ENCODE measurements around the gene ZCCHC17. TPM values are rescaled to one million over a fixed set of nuclear protein-coding genes. Genes with fewer than 3 reads are reported as not detected.

The ZCCHC17 gene
- total RNA-seq, 1 donor from 2014 or later, result 9.7 TPM

GRCh38 chr1:31326461-31326860, 29.6 kb downstream of the ZCCHC17 start:
- H3K36me3 ChIP-seq, result peaks cover 13% of the 10 kb centered on the region in 2 donors
- H3K4me3 ChIP-seq, result no peak overlapping the region
- no peak for DNase-seq (ENCODE audit: low spot score in 2 of 2)
- H3K27me3 ChIP-seq, result no peaks in the 10 kb centered on the region
- no peaks in the 10 kb centered on the region for H3K4me1 ChIP-seq
- H3K9me3 ChIP-seq, result no peaks in the 10 kb centered on the region
- intact Hi-C loops (cut with DNase I), result no loop called here
- no peak overlapping the region for H3K27ac ChIP-seq
- no peak for TF ChIP-seq CTCF (IDR thresholded peaks at IDR 0.05)

DNA sequence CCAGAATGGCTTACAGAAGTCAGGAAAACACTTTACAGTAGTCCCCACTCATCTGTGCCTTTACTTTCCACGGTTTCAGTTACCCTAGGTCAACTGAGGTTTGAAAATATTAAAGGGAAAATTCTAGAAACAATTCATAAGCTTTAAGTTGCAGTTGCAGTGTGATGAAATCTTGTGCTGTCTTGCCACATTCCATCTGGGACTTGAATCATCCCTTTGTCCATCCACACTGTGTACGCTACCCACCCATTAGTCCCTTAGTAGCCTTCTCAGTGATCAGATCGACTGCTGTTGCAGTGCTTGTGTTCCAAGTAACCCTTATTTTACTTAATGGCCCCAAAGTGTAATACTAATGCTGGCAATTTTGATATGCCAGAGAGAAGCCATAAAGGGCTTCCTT, 30.5 kb downstream of the ZCCHC17 start:
- Histone ChIP-seq H3K36me3 (peaks cover 10 to 13% of the 10 kb centered on the region in 2 donors), H3K27me3 (no peaks in the 10 kb centered on the region), H3K4me3 (no peak overlapping the region), H3K4me1 (no peaks in the 10 kb centered on the region), H3K27ac (no peak overlapping the region), H3K9me3 (no peaks in the 10 kb centered on the region)
- DNase-seq (ENCODE audit: low spot score in 2 of 2), result no peak
- intact Hi-C loops (cut with DNase I), result no loop called here
- TF ChIP-seq CTCF (IDR thresholded peaks at IDR 0.05), result no peak

GRCh38 chr1:31335007-31335406, 38.2 kb downstream of the ZCCHC17 start:
- peak in 2 of 3 experiments; percentile 22 to 39 for TF ChIP-seq CTCF (IDR thresholded peaks at IDR 0.05)
- intact Hi-C loops (cut with DNase I), result no loop called here
- H3K36me3 ChIP-seq, result peaks cover 15% of the 10 kb centered on the region in 2 donors
- no peaks in the 10 kb centered on the region for H3K27me3 ChIP-seq
- no peaks in the 10 kb centered on the region for H3K4me1 ChIP-seq
- H3K27ac ChIP-seq, result no peak overlapping the region
- H3K4me3 ChIP-seq, result no peak overlapping the region
- no peak for DNase-seq (ENCODE audit: low spot score in 2 of 2)
- no peaks in the 10 kb centered on the region for H3K9me3 ChIP-seq

DNA sequence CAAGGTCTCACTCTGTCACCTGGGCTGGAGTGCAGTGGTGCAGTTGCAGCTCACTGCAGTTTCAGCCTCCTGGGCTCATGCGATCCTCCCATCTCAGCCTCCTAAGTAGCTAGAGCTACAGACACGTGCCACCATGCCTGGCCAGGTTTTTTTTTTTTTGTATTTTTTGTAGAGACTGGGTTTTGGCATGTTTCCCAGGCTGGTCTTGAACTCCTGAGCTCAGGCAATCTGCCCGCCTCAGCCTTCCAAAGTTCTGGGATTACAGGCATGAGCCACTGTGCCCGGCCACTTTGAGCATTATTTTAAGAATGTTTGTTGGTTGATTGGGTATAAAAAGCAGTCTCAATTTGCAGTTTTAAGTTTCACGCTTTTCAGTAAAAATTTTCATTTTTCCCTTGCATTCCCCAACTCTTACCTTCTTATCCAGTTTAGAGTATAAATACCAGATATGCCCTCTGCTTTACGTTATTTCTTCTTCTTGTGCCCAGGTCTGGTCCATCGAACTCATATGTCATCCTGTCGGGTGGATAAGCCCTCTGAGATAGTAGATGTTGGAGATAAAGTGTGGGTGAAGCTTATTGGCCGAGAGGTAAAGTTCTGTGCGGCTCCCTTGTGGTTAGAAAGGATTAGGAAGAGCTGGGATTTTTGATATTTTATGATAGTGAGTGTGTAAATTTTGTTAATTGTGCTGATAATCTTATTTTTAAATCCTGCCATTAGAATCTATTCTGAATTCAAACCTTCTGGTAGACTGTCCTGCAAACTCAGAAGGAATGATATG, 40.0 kb downstream of the ZCCHC17 start:
- H3K4me3 ChIP-seq, result no peak overlapping the region
- H3K4me1 ChIP-seq, result no peaks in the 10 kb centered on the region
- H3K27me3 ChIP-seq, result no peaks in the 10 kb centered on the region
- DNase-seq (ENCODE audit: low spot score in 2 of 2), result no peak
- no peak for TF ChIP-seq CTCF (IDR thresholded peaks at IDR 0.05)
- peaks cover 12 to 15% of the 10 kb centered on the region in 2 donors for H3K36me3 ChIP-seq
- H3K27ac ChIP-seq, result no peak overlapping the region
- intact Hi-C loops (cut with DNase I), result no loop called here
- H3K9me3 ChIP-seq, result no peaks in the 10 kb centered on the region

DNA sequence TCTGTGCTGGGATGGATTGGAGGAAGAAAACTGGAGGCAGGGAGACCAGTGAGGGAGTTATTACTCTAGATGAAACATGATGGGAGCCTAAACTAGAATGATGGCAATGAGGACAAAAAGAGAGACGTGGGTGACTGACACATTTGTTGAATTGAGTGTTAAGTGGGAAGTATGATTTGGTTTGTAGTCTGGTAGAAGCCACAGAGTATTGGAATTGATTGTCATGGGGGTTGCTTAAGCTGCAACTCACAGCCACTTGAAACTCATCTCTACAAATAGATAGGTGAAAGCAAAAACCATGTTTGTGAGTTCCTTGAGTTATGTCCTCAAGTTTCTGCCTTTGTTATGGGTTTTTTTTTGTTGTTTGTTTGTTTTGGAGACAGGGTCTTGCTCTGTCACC, 47.7 kb downstream of the ZCCHC17 start:
- H3K4me3 ChIP-seq, result no peak overlapping the region
- no peak for TF ChIP-seq CTCF (IDR thresholded peaks at IDR 0.05)
- no peak for DNase-seq (ENCODE audit: low spot score in 2 of 2)
- no peaks in the 10 kb centered on the region for H3K27me3 ChIP-seq
- H3K4me1 ChIP-seq, result no peaks in the 10 kb centered on the region
- peaks cover 27 to 29% of the 10 kb centered on the region in 2 donors for H3K36me3 ChIP-seq
- intact Hi-C loops (cut with DNase I), result no loop called here
- H3K9me3 ChIP-seq, result no peaks in the 10 kb centered on the region
- no peak overlapping the region for H3K27ac ChIP-seq

Data from ascending aorta (tissue), 2 donors.